Measurements from ENCODE around the gene ACADS. TPM values are rescaled to one million over a fixed set of nuclear protein-coding genes. Genes with fewer than 3 reads are reported as not detected.

Gene ACADS
- total RNA-seq, 1 donor from 2014 or later, result 10.8 TPM

DNA sequence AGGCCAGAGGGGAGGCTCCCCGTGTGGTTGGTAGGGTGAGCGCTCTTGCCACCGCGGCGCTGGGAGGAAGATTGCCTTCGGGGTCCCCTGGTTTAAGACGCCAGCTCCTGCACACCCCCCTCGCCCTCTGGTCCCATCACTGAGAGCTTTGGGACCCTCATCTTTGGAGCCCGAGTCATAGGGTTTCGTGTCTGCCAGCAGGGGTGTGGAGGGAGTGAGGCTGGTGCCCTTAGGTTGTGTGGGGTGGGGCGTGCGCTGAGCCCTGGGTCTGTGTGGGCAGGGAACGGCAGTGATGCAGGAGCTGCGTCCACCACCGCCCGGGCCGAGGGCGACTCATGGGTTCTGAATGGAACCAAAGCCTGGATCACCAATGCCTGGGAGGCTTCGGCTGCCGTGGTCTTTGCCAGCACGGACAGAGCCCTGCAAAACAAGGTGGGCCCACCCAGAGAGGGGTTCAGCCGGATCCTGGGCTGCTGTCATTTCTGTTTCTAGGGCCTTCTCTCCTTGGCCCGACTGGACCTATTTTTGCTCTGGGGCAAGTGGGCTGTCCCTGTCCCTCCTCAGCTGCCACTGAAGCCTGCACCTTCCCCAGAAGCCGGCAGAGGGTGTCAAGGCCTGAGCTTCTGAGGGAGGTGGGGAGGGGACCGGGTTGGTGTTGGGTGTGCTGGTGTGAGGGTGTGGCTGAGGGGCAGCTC is 12.1 kb downstream of the ACADS start:
- intact Hi-C loops (cut with micrococcal nuclease), result no loop called here
- Mint-ChIP-seq H3K27me3 (ENCODE audit: insufficient read depth) (no peaks in the 10 kb centered on the region), H3K27ac (no peak overlapping the region), H3K36me3 (ENCODE audit: low read depth) (peaks cover 5% of the 10 kb centered on the region), H3K9me3 (no peaks in the 10 kb centered on the region), H3K4me3 (no peak overlapping the region), H3K4me1 (ENCODE audit: low read depth) (no peaks in the 10 kb centered on the region)
- no peak for DNase-seq (ENCODE audit: low spot score)

DNA sequence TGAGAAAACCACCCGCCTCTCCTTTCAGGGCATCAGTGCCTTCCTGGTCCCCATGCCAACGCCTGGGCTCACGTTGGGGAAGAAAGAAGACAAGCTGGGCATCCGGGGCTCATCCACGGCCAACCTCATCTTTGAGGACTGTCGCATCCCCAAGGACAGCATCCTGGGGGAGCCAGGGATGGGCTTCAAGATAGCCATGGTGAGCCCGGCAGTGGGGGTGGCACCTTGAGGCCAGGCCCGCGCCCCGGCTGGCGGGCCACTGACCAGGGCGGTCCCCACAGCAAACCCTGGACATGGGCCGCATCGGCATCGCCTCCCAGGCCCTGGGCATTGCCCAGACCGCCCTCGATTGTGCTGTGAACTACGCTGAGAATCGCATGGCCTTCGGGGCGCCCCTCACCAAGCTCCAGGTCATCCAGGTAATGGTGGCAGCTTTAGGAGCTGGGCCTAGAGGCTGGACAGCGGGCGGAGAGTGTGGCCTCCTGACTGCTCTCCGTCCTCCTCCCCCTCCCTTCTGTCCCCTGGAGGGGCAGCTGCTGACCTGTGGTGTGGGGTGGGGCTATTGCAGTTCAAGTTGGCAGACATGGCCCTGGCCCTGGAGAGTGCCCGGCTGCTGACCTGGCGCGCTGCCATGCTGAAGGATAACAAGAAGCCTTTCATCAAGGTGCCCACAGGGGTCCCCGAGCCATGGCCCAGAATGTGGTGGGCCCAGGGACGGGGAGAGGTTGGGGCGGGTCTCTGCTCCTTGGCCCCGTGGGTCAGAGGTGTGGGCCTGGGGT is 12.8 kb downstream of the ACADS start:
- no peak for DNase-seq (ENCODE audit: low spot score)
- intact Hi-C loops (cut with micrococcal nuclease), result no loop called here
- no peaks in the 10 kb centered on the region for H3K9me3 Mint-ChIP-seq

DNA sequence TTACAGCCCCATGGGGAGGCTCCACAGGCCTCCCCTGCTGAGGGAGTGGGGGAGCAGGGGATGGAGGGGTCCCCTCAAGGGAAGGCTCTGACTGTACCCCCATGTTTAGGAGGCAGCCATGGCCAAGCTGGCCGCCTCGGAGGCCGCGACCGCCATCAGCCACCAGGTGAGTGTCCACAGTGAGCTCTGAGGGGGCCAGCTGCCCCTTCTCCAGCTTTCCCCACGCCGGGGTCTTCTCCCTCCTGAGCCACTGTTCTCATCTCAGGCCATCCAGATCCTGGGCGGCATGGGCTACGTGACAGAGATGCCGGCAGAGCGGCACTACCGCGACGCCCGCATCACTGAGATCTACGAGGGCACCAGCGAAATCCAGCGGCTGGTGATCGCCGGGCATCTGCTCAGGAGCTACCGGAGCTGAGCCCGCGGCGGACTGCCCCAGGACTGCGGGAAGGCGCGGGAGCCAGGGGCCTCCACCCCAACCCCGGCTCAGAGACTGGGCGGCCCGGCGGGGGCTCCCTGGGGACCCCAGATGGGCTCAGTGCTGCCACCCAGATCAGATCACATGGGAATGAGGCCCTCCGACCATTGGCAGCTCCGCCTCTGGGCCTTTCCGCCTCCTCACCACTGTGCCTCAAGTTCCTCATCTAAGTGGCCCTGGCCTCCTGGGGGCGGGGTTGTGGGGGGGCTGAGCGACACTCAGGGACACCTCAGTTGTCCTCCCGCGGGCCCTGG is 13.6 kb downstream of the ACADS start:
- H3K27me3 Mint-ChIP-seq (ENCODE audit: insufficient read depth), result no peaks in the 10 kb centered on the region
- no peaks in the 10 kb centered on the region for H3K9me3 Mint-ChIP-seq
- DNase-seq (ENCODE audit: low spot score), result no peak
- H3K4me3 Mint-ChIP-seq, result no peak overlapping the region
- H3K4me1 Mint-ChIP-seq (ENCODE audit: low read depth), result no peaks in the 10 kb centered on the region
- H3K27ac Mint-ChIP-seq, result no peak overlapping the region
- peaks cover 2% of the 10 kb centered on the region for H3K36me3 Mint-ChIP-seq (ENCODE audit: low read depth)
- intact Hi-C loops (cut with micrococcal nuclease), result no loop called here

More for the DNA sequence above, 12.8 kb downstream of the ACADS start:
- no peaks in the 10 kb centered on the region for H3K27me3 Mint-ChIP-seq (ENCODE audit: insufficient read depth)
- no peaks in the 10 kb centered on the region for H3K4me1 Mint-ChIP-seq (ENCODE audit: low read depth)
- no peak overlapping the region for H3K27ac Mint-ChIP-seq
- no peak overlapping the region for H3K4me3 Mint-ChIP-seq
- H3K36me3 Mint-ChIP-seq (ENCODE audit: low read depth), result peaks cover 5% of the 10 kb centered on the region

DNA sequence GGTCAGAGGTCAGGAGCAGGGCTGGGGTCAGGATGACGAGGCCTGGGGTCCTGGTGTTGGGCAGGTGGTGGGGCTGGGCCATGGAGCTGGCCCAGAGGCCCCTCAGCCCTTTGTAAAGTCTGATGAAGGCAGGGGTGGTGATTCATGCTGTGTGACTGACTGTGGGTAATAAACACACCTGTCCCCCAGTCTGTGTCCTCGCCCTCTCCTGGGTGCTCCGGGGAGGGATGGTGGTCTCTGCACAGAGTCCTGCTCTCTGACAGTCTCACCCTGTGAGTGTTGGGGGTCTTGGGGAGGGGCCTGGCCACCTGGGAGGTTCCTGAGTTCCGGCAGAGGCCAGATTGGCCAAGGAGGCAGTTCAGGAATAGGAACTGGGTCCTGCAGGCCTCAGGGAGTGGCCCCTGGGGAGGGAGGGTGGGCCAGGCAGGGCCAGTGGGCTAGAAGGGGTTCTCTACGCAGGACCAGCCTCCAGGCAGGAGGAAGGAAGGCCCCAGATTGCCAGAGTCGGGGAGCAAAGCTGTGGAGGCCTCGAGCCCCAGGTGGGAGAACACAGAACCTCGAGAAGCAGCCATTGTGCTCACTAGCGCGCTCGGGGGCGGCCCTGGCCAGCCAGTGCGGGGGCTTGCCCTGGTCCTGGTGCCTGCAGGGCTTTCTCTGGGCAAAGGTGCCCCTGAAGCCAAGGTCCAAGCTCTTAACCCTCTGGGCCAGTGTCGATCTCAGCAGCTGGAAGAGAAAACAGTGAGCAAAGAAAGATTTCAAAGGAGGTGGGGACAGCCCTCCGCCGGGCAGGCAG is 14.4 kb downstream of the ACADS start:
- Mint-ChIP-seq H3K4me1 (ENCODE audit: low read depth) (no peaks in the 10 kb centered on the region), H3K4me3 (no peak overlapping the region), H3K27me3 (ENCODE audit: insufficient read depth) (no peaks in the 10 kb centered on the region), H3K36me3 (ENCODE audit: low read depth) (no peaks in the 10 kb centered on the region), H3K9me3 (no peaks in the 10 kb centered on the region), H3K27ac (no peak overlapping the region)
- intact Hi-C loops (cut with micrococcal nuclease), result no loop called here
- DNase-seq (ENCODE audit: low spot score), result no peak

DNA sequence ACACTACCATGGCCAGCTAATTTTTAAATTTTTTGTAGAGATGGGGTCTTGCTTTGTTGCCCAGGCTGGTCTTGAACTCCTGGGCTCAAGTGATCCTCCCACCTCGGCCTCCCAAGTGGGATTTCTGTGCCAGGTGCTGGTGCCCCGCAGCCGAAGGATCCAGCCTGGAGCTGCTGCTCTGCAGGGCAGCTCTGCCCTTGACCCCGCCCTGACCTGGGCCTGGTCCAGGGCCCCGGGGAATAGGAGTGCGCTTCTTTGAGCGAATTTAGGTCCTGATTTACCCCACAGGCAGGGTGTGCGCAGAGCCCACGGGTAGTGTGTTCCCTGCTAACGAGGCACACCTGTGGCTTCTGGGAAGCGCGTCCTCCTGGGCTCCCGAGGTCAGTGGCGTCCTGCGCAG is 15.2 kb downstream of the ACADS start:
- DNase-seq (ENCODE audit: low spot score), result no peak
- Mint-ChIP-seq H3K27me3 (ENCODE audit: insufficient read depth) (no peaks in the 10 kb centered on the region), H3K36me3 (ENCODE audit: low read depth) (no peaks in the 10 kb centered on the region), H3K4me3 (no peak overlapping the region), H3K27ac (no peak overlapping the region), H3K9me3 (no peaks in the 10 kb centered on the region), H3K4me1 (ENCODE audit: low read depth) (no peaks in the 10 kb centered on the region)
- intact Hi-C loops (cut with micrococcal nuclease), result no loop called here

DNA sequence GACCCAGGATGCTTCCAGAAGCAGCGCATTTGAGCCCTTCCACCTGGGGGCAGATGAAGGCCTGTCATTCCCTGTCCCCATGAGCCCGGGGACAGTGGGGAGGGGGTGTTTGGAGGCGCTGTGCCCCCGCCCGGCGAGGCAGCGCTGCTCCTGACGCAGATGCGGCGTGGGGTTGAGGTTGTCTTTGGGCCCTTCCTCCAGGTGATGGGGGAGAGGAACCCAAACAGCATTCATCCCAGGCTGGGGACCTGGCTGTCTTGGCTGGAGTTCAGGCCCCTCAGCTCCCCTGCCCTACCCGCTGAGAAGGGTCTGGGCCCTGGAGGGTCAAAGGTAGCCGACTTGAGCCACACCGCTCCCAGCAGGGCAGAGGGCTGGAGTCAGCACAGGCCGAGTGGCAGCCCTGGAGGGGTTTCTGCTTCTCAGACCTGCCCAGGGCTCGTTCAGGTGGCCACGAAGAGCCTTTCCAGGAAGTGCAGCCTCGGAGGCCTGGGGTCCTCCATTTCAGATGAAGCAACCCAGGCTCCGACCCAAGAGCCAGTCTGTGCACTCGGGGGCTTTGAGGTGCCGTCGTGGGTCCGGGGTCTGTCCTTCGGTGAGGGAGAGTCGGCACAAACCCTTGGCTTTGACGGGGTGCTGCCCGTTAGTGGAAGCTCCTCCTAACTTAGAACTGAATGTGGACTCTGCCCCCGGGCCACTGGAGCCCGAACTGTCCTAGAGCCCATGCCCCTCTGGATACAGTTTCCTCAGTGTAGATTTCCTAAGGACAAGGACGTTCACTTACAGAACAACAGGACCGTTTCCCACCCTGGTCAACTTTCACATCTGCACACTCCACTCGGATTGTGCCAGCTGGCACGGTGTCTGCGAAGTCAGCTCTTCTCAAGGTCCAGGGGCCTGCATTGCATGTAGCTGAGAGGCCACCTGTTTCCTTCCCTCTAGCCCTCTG is 16.1 kb downstream of the ACADS start:
- no peaks in the 10 kb centered on the region for H3K36me3 Mint-ChIP-seq (ENCODE audit: low read depth)
- no peaks in the 10 kb centered on the region for H3K9me3 Mint-ChIP-seq
- H3K4me3 Mint-ChIP-seq, result no peak overlapping the region
- no peak overlapping the region for H3K27ac Mint-ChIP-seq
- DNase-seq (ENCODE audit: low spot score), result no peak
- intact Hi-C loops (cut with micrococcal nuclease), result no loop called here
- H3K27me3 Mint-ChIP-seq (ENCODE audit: insufficient read depth), result no peaks in the 10 kb centered on the region
- no peaks in the 10 kb centered on the region for H3K4me1 Mint-ChIP-seq (ENCODE audit: low read depth)

DNA sequence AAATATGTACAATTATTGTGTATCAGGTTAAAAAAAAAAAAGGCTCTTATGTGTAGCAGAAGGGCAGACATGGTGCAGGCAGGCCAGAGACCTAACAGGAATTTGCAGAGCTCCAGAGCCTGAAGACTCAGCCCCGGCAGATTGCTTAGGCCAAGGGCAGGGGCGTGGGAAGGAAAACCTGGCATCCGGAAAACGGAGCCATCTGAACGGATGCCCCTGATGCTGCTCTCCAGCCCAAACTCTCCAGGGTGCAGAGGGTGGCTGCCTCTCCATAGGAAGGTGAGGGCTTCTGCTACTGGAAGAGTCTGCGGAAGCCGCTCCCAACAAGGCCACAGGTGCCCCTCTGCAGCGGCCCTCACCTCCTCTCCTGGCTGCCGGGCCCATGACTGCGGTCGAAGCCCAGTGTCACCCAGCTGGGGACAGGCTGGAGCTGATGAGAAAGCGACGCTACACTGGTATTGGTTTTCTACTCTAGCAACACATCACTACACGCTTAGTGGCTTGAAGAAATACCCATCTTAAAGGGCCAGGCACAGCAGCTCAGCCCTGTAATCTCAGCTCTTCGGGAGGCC is 19.4 kb downstream of the ACADS start:
- Mint-ChIP-seq H3K27ac (no peak overlapping the region), H3K36me3 (ENCODE audit: low read depth) (no peaks in the 10 kb centered on the region), H3K9me3 (no peaks in the 10 kb centered on the region), H3K4me3 (no peak overlapping the region), H3K4me1 (ENCODE audit: low read depth) (no peaks in the 10 kb centered on the region), H3K27me3 (ENCODE audit: insufficient read depth) (no peaks in the 10 kb centered on the region)
- intact Hi-C loops (cut with micrococcal nuclease), result no loop called here
- DNase-seq (ENCODE audit: low spot score), result no peak

DNA sequence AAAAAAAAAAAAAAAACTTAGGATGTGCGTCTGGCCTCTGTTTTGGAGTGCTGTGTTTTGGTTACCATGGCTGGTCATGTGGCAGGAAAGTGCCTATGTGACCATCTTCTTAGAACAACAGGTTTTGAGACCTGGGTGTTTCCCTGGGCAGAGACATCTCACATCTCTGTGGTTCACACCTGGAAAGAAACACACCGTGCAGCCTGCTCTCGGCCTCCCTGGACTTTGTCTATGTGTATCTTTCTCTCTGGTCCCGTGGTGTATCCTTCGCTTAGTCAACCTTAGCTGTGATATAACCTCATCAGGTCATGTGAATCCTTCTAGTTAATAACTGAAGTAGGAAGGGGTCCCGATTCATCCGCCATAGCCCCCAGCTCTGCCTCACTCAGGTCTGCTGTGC is 22.6 kb downstream of the ACADS start:
- Mint-ChIP-seq H3K27ac (no peak overlapping the region), H3K27me3 (ENCODE audit: insufficient read depth) (no peaks in the 10 kb centered on the region), H3K4me1 (ENCODE audit: low read depth) (no peaks in the 10 kb centered on the region)

DNA sequence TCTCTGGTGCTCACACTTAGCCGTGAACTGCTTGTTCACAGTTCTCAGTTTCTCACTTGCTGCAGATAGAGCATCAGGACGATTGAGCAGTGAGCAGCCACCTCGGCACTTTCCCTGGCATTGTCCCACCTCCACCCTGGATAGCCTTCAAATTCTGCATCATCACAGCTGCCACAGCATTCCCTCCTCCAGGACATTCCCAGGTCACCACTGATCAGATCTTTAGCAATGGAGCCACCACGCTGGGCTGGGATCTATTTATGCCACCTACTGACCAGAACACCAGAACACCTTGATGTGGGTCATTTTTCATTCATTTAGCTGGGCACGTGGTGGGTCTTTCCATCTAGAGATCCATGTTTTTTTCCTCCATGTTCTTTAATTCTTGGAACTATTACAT is 23.6 kb downstream of the ACADS start:
- intact Hi-C loops (cut with micrococcal nuclease), result no loop called here
- DNase-seq (ENCODE audit: low spot score), result no peak
- Mint-ChIP-seq H3K9me3 (peaks cover 4% of the 10 kb centered on the region), H3K36me3 (ENCODE audit: low read depth) (peaks cover 2% of the 10 kb centered on the region), H3K27ac (no peak overlapping the region), H3K4me1 (ENCODE audit: low read depth) (peaks cover 5% of the 10 kb centered on the region), H3K27me3 (ENCODE audit: insufficient read depth) (no peaks in the 10 kb centered on the region), H3K4me3 (no peak overlapping the region)

More for the DNA sequence above, 22.6 kb downstream of the ACADS start:
- Mint-ChIP-seq H3K4me3 (no peak overlapping the region), H3K9me3 (no peaks in the 10 kb centered on the region), H3K36me3 (ENCODE audit: low read depth) (no peaks in the 10 kb centered on the region)
- no peak for DNase-seq (ENCODE audit: low spot score)
- intact Hi-C loops (cut with micrococcal nuclease), result no loop called here

DNA sequence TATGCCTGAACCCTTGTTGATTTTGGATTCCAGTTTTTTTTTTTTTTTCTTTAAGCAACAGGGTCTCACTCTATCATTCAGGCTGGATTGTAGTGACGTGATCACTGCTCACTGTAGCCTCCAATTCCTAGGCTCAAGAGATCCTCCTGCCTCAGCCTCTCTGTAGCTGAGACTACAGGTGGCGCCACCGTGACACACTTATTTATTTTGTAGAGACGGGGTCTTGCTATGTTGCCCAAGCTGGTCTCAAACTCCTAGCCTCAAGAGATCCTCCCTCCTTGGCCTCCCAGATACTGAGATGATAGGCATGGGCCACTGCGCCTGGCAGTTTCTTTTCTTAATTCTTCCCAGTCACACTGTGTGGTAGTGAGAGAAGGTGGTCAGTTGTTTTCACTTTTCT is 25.2 kb downstream of the ACADS start:
- intact Hi-C loops (cut with micrococcal nuclease), result no loop called here
- peaks cover 5% of the 10 kb centered on the region for H3K4me1 Mint-ChIP-seq (ENCODE audit: low read depth)

DNA sequence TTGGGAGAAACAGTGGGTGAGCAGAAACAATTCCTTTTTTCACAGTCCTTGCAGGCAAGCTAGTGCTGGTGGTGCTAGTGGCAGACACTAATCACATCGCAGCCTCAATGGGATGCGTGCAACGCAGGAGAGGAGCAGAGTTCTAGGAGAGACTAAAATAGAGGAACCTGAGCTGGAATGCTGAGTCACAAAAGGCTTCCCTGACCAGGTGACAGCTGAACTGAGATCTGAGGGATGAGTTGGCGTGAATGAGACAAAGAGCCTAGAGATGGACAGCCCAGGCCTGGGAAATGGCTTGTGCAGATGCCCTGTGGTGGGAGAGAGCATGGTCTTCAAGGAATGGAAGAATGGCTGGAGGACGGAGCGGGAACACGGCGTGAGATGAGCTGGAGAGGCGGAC is 25.8 kb downstream of the ACADS start:
- intact Hi-C loops (cut with micrococcal nuclease), result no loop called here
- peaks cover 5% of the 10 kb centered on the region for H3K4me1 Mint-ChIP-seq (ENCODE audit: low read depth)
- H3K9me3 Mint-ChIP-seq, result peaks cover 13% of the 10 kb centered on the region
- DNase-seq (ENCODE audit: low spot score), result no peak
- peaks cover 2% of the 10 kb centered on the region for H3K36me3 Mint-ChIP-seq (ENCODE audit: low read depth)
- no peak overlapping the region for H3K4me3 Mint-ChIP-seq
- no peak overlapping the region for H3K27ac Mint-ChIP-seq
- no peaks in the 10 kb centered on the region for H3K27me3 Mint-ChIP-seq (ENCODE audit: insufficient read depth)

More for the DNA sequence above, 25.2 kb downstream of the ACADS start:
- Mint-ChIP-seq H3K27me3 (ENCODE audit: insufficient read depth) (no peaks in the 10 kb centered on the region), H3K36me3 (ENCODE audit: low read depth) (peaks cover 2% of the 10 kb centered on the region), H3K4me3 (no peak overlapping the region), H3K27ac (no peak overlapping the region), H3K9me3 (peaks cover 13% of the 10 kb centered on the region)
- no peak for DNase-seq (ENCODE audit: low spot score)
